SK-N-SH treated with all-trans-retinoic acid at 6 μM for 48 hours (cell line): ENCODE measurements around the gene DRC1.

Experiments
- ATAC-seq: fragments of 200-7000 bp; cut with Tn5 transposase; 3 replicates; pipeline ENCODE4 v1.9.1; 2020; ENCODE audit warnings: mild to moderate bottlenecking, moderate library complexity
- ARNTL ChIP-seq: fragments of 450-650 bp; formaldehyde crosslinking; IDR thresholded peaks from 2 replicates; pipeline ENCODE4 v1.5.0; 2020; ENCODE audit warnings: low read depth, mild to moderate bottlenecking, moderate library complexity, borderline replicate concordance
- BACH2 ChIP-seq: fragments of 250-450 bp; sonication (Bioruptor Pico); IDR thresholded peaks from 2 replicates; pipeline ENCODE4 v1.9.0; 2021; ENCODE audit warnings: mild to moderate bottlenecking, borderline replicate concordance
- CSDC2 ChIP-seq: fragments of 250-450 bp; sonication (Bioruptor Pico); IDR thresholded peaks from 2 replicates; pipeline ENCODE4 v1.5.0; 2020; ENCODE audit warnings: mild to moderate bottlenecking, moderate library complexity
- ESRRG ChIP-seq: fragments of 250-450 bp; sonication (Bioruptor Pico); IDR thresholded peaks from 2 replicates; pipeline ENCODE4 v1.6.1; 2021; ENCODE audit warnings: mild to moderate bottlenecking
- ISL1 ChIP-seq: fragments of 250-450 bp; sonication (Bioruptor Pico); IDR thresholded peaks from 2 replicates; pipeline ENCODE4 v2.1.2; 2022; ENCODE audit warnings: mild to moderate bottlenecking, moderate library complexity
- OSR1 ChIP-seq: fragments of 250-450 bp; sonication (Bioruptor Pico); IDR thresholded peaks from 2 replicates; pipeline ENCODE4 v1.8.0; 2022; ENCODE audit warnings: moderate library complexity, mild to moderate bottlenecking, inconsistent platforms
- PATZ1 ChIP-seq: fragments of 250-450 bp; sonication (Bioruptor Pico); IDR thresholded peaks from 2 replicates; pipeline ENCODE4 v1.8.0; 2020; ENCODE audit warnings: mild to moderate bottlenecking, moderate library complexity, borderline replicate concordance
- POU6F1 ChIP-seq: fragments of 250-450 bp; sonication (Bioruptor Pico); IDR thresholded peaks from 2 replicates; pipeline ENCODE4 v1.8.0; 2021; ENCODE audit warnings: low read depth, mild to moderate bottlenecking, moderate library complexity, borderline replicate concordance
- PPARA ChIP-seq: fragments of 250-450 bp; sonication (Bioruptor Pico); IDR thresholded peaks from 2 replicates; pipeline ENCODE4 v1.5.0; 2020; ENCODE audit warnings: mild to moderate bottlenecking, borderline replicate concordance
- RARB ChIP-seq: fragments of 250-450 bp; sonication (Bioruptor Pico); IDR thresholded peaks from 2 replicates; pipeline ENCODE4 v1.8.0; 2021; ENCODE audit warnings: mild to moderate bottlenecking, moderate library complexity
- SNAI2 ChIP-seq: fragments of 250-450 bp; sonication (Bioruptor Pico); IDR thresholded peaks from 2 replicates; pipeline ENCODE4 v1.5.0; 2020; ENCODE audit warnings: mild to moderate bottlenecking, moderate library complexity
- TCF4 ChIP-seq: fragments of 250-450 bp; sonication (Bioruptor Pico); IDR thresholded peaks from 2 replicates; pipeline ENCODE4 v1.8.0; 2021; ENCODE audit warnings: mild to moderate bottlenecking, moderate library complexity, borderline replicate concordance
- ZC3H10 ChIP-seq: fragments of 250-450 bp; sonication (Bioruptor Pico); IDR thresholded peaks from 2 replicates; pipeline ENCODE4 v1.5.1; 2021; ENCODE audit warnings: mild to moderate bottlenecking, moderate library complexity
- ZFP3 ChIP-seq: fragments of 250-450 bp; sonication (Bioruptor Pico); IDR thresholded peaks from 2 replicates; pipeline ENCODE4 v1.5.0; 2020; ENCODE audit warnings: mild to moderate bottlenecking, moderate library complexity
- ZFP30 ChIP-seq: fragments of 450-650 bp; formaldehyde crosslinking; IDR thresholded peaks from 2 replicates; pipeline ENCODE4 v1.5.0; 2022; ENCODE audit warnings: mild to moderate bottlenecking, moderate library complexity
- ZNF565 ChIP-seq: fragments of 450-650 bp; formaldehyde crosslinking; conservative IDR thresholded peaks from 2 replicates; pipeline ENCODE4 v1.5.0; 2020; ENCODE audit warnings: low read depth, mild to moderate bottlenecking, moderate library complexity
- ZNF8 ChIP-seq: fragments of 450-650 bp; formaldehyde crosslinking; IDR thresholded peaks from 2 replicates; pipeline ENCODE4 v1.5.0; 2020; ENCODE audit warnings: mild to moderate bottlenecking, moderate library complexity
- TF ChIP-seq, protein P1 (sequence below): fragments of 250-450 bp; sonication (Bioruptor Pico); IDR thresholded peaks from 2 replicates; pipeline ENCODE4 v1.5.1; 2021; ENCODE audit warnings: mild to moderate bottlenecking, moderate library complexity
- TF ChIP-seq, protein P2 (sequence below): fragments of 250-450 bp; sonication (Bioruptor Pico); IDR thresholded peaks from 2 replicates; pipeline ENCODE4 v1.5.1; 2020; ENCODE audit warnings: low read depth, mild to moderate bottlenecking, moderate library complexity

Gene DRC1

DNA sequence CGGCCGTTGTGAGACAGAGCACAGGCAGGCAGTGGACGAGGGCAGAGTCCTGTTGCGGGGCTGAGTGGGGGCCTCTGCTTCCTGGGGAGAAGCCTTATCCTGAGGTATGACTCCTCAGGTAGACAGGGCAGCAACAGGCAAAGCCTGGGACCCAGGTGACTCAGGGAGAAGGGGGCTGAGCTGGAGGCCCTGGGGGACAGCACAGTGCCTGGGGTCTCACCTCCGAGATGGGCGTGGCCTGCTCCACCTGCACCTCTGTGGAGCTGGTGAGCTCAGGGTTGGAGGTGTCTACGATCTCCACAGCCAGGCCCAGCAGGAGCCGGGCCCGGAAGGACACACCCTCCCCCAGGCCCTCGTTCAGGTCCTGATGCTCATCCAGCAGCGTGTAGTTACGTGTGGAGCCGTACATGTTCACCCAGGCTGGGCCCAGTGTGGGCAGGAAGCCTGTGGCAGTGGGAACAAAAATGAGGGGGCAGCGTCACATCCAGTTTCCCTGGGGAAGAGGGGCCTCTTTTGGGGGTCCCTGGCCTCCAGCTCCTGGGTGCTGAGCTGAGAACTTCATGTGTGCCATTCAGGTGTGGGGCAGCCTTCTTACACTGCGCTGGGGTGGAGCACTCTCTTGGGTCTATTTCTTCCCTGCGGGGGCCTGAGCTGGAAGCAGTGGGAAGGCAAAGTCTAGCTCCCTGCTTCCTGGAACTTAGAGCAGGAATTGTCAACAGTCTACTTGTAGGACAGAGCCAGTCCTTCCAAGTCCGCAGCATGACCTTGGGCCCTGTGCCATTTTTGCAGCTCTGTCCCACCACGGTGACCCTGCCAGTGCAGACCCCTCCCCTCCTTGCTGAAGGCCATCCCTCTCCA, 79.1 kb downstream of the DRC1 start:
- TF ChIP-seq CSDC2 (CRISPR knock-in tag) (no peak), ISL1 (no peak), ZNF8 (CRISPR knock-in tag) (no peak), ESRRG (CRISPR knock-in tag) (no peak), ZFP3 (no peak)
- TF ChIP-seq, protein P1, sequence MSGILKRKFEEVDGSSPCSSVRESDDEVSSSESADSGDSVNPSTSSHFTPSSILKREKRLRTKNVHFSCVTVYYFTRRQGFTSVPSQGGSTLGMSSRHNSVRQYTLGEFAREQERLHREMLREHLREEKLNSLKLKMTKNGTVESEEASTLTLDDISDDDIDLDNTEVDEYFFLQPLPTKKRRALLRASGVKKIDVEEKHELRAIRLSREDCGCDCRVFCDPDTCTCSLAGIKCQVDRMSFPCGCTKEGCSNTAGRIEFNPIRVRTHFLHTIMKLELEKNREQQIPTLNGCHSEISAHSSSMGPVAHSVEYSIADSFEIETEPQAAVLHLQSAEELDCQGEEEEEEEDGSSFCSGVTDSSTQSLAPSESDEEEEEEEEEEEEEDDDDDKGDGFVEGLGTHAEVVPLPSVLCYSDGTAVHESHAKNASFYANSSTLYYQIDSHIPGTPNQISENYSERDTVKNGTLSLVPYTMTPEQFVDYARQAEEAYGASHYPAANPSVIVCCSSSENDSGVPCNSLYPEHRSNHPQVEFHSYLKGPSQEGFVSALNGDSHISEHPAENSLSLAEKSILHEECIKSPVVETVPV (CRISPR knock-in tag) = no peak
- no peak for ATAC-seq

- ATAC-seq = no peak
- no peak for TF ChIP-seq BACH2
- TF ChIP-seq, protein P1 (CRISPR knock-in tag) = no peak
- no peak for TF ChIP-seq ZFP3
- TF ChIP-seq PPARA (CRISPR knock-in tag) = no peak
- no peak for TF ChIP-seq CSDC2 (CRISPR knock-in tag)
- TF ChIP-seq ZNF565 (CRISPR knock-in tag) = no peak
- no peak for TF ChIP-seq ZC3H10
- TF ChIP-seq TCF4 (CRISPR knock-in tag) = no peak
These were observed 80.0 kb downstream of the DRC1 start for GRCh38 chr2:26481706-26482105.

DNA sequence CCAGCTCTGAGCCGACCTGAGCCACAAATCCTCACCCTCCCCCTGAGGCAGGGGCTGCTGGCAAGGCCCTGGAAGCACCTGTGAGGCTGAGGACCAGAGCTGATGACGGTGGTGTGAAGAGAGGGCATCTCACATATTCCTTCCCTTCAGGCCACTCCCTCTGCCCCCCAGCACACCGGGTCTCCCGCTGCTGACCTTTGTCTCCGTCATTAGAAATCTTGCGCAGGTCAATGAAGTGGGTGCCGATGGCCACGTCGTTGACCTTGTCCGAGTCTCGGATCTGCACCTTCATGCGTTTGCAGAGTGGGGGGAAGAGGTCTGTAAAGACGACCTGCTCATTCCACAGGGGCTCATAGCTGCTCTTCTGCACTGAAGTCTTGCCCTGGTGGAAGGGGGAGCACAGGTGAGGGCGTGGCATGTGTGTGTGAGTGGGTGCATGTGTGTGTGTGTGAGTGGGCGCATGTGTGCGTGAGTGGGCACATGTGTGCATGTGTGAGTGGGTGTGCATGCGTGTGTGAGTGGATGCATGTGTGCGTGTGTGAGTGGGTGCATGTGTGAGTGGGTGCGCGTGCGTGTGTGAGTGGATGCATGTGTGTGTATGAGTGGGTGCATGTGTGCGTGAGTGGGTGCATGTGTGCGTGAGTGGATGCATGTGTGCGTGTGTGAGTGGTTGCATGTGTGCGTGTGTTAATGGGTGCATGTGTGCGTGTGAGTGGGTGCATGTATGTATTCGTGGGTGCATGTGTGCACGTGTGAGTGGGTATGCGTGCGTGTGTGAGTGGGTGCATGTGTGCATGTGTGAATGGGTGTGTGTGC, 80.7 kb downstream of the DRC1 start:
- ATAC-seq = no peak
- no peak for TF ChIP-seq SNAI2 (CRISPR knock-in tag)
- TF ChIP-seq ZNF565 (CRISPR knock-in tag) = no peak
- TF ChIP-seq ZC3H10 = no peak
- no peak for TF ChIP-seq ESRRG (CRISPR knock-in tag)
- no peak for TF ChIP-seq ZFP30 (CRISPR knock-in tag)
- TF ChIP-seq, protein P1 (CRISPR knock-in tag) = no peak
- no peak for TF ChIP-seq ZFP3
- TF ChIP-seq ISL1 = no peak
- TF ChIP-seq, protein P2, sequence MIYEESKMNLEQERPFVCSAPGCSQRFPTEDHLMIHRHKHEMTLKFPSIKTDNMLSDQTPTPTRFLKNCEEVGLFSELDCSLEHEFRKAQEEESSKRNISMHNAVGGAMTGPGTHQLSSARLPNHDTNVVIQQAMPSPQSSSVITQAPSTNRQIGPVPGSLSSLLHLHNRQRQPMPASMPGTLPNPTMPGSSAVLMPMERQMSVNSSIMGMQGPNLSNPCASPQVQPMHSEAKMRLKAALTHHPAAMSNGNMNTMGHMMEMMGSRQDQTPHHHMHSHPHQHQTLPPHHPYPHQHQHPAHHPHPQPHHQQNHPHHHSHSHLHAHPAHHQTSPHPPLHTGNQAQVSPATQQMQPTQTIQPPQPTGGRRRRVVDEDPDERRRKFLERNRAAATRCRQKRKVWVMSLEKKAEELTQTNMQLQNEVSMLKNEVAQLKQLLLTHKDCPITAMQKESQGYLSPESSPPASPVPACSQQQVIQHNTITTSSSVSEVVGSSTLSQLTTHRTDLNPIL (CRISPR knock-in tag) = no peak
- TF ChIP-seq ARNTL (CRISPR knock-in tag) = no peak

- no peak for TF ChIP-seq OSR1 (CRISPR knock-in tag)
- TF ChIP-seq RARB (CRISPR knock-in tag) = no peak
- ATAC-seq = no peak
These were observed 81.3 kb downstream of the DRC1 start for GRCh38 chr2:26483027-26483326.

GRCh38 chr2:26483516-26483915, 81.8 kb downstream of the DRC1 start:
- no peak for ATAC-seq
- no peak for TF ChIP-seq ZFP30 (CRISPR knock-in tag)
- TF ChIP-seq ARNTL (CRISPR knock-in tag) = no peak
- no peak for TF ChIP-seq ZNF565 (CRISPR knock-in tag)
- no peak for TF ChIP-seq ZNF8 (CRISPR knock-in tag)
- TF ChIP-seq, protein P1 (CRISPR knock-in tag) = no peak
- TF ChIP-seq ZC3H10 = no peak
- TF ChIP-seq, protein P2 (CRISPR knock-in tag) = no peak
- TF ChIP-seq PATZ1 = no peak
- TF ChIP-seq POU6F1 (CRISPR knock-in tag) = no peak
- no peak for TF ChIP-seq ESRRG (CRISPR knock-in tag)
- no peak for TF ChIP-seq ISL1
